Activated T-helper 1 cell treated with anti-CD3 and anti-CD28 coated beads, Interleukin-12 subunit alpha, Interleukin-12 subunit beta, Interleukin-2, Interleukin-4 antibody, amounts not matched to agents 30 ng/mL and 10 ng/mL and 1 ng/mL, durations not matched to agents 14 hours and 24 hours and 36 hours (primary cell): ENCODE data around the gene GRM2. TPM values are rescaled to one million over a fixed set of nuclear protein-coding genes. Genes with fewer than 3 reads are reported as not detected.
A peak's percentile ranks its signal among the peaks of the same experiment; 100 is the strongest.

Experiments used
- DNase-seq: peaks from one replicate; pipeline ENCODE4 v3.0.0; 2021; ENCODE audit warnings: low spot score
- H3K27ac Mint-ChIP-seq: one replicate; pipeline ENCODE4 v1.8.0; 2021; ENCODE audit warnings: mild to moderate bottlenecking, mixed read lengths
- H3K27me3 Mint-ChIP-seq: one replicate; pipeline ENCODE4 v1.8.0; 2022; ENCODE audit warnings: mild to moderate bottlenecking, moderate library complexity, mixed read lengths; ENCODE audit not compliant: insufficient read depth
- H3K36me3 Mint-ChIP-seq: one replicate; pipeline ENCODE4 v1.8.0; 2021; ENCODE audit warnings: low read depth, mixed read lengths
- H3K4me1 Mint-ChIP-seq: one replicate; pipeline ENCODE4 v1.8.0; 2021; ENCODE audit warnings: low read depth, mixed read lengths
- H3K4me3 Mint-ChIP-seq: one replicate; pipeline ENCODE4 v1.8.0; 2021; ENCODE audit warnings: mild to moderate bottlenecking, moderate library complexity, mixed read lengths
- H3K9me3 Mint-ChIP-seq: one replicate; pipeline ENCODE4 v1.8.0; 2021; ENCODE audit warnings: mixed read lengths
- intact Hi-C: fragments of 100-400 bp; cut with micrococcal nuclease; formaldehyde crosslinking; loops from one replicate; pipeline ENCODE4 v1.15.1; 2024
- total RNA-seq: library from RNA; stranded (reverse); gene quantifications from 2 replicates; pipeline ENCODE4 v1.2.3, GENCODE V29; 2022

Gene GRM2
- total RNA-seq, result 0.96 and 1.0 TPM in 2 replicates

DNA sequence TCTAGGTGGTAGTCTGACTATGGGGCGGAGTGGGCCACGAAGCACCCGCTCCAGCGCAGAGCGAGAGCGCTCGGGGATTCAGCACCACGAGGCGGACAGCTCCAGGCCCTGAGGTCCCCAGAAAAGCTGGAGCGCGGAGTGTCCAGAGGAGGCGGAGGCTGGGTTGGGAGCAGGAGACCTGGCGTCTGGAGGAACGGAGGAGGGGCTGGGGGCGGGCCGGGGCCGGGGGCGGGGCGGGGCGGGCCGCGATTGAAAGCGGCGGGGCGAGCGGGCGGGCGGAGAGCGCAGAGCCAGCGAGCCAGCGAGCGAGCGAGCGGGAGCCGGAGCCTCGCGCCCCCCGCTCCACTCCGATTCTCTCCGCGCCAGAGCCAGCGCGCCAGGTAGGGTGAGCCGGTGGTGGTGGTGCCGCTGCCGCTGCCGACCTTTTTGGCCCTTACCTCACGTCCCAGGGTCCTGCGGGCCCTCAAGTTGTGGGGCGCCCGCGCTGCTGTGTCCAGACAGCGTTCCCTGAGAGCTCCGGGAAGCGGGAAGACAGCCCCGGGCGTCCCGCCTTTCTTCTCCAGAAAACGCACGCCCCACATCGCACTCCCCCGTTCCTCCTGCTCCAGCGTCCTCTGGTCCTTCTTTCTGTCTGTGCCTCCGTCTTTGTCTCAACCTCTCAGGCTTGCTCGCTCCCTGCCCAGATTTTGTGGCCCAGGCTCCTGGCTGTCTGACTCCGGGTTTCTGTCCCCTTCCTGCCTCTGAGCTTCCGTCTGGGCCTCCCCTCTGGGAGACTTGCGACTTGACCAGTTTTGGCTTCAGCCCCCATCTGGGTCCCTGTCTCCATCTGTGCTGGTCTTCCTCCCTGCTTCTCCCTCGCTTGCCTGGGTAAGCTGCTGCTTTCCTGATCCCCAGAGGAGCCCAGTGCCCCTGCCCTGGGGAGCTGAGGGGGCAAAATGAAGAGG lies at the start of gene GRM2:
Gene GRM2, plus strand, starts transcription at position 281 of the 944 bp plus-strand sequence. CDS start 1,916 bp downstream, outside the sequence.
- peaks cover 8% of the 10 kb centered on the region for H3K4me1 Mint-ChIP-seq
- H3K36me3 Mint-ChIP-seq, result peaks cover 10% of the 10 kb centered on the region
- no peak for DNase-seq
- no peaks in the 10 kb centered on the region for H3K9me3 Mint-ChIP-seq
- H3K4me3 Mint-ChIP-seq, result no peak within 1 kb of the TSS
- H3K27ac Mint-ChIP-seq, result no peak within 1 kb of the TSS
- H3K27me3 Mint-ChIP-seq, result peaks cover 4% of the 10 kb centered on the region
- intact Hi-C loops, result no loop called here

DNA sequence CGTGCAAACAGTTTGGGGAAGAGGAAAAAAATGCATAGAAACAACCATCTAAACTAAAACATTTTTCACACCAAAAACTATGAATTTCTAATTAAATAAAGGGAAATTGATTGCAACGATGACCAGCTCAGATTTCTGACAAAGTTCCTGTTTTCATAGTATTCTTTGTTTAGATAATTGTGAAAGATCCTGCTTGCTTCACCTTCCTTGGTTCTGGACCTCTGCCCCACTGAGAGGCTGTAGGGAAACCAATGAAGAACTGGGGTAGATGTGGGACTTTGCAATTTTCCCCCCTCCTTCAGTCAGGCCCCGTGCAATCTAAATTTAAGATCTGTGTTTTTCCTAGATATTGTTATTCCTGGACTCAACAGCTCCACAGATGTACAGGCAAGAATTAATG lies 49.6 kb upstream of the GRM2 start:
- peaks cover 8% of the 10 kb centered on the region for H3K9me3 Mint-ChIP-seq
- no peaks in the 10 kb centered on the region for H3K4me1 Mint-ChIP-seq
- no peaks in the 10 kb centered on the region for H3K27me3 Mint-ChIP-seq
- H3K27ac Mint-ChIP-seq, result no peak overlapping the region
- H3K36me3 Mint-ChIP-seq, result peaks cover 38% of the 10 kb centered on the region
- intact Hi-C loops, result no loop called here
- no peak for DNase-seq
- no peak overlapping the region for H3K4me3 Mint-ChIP-seq

DNA sequence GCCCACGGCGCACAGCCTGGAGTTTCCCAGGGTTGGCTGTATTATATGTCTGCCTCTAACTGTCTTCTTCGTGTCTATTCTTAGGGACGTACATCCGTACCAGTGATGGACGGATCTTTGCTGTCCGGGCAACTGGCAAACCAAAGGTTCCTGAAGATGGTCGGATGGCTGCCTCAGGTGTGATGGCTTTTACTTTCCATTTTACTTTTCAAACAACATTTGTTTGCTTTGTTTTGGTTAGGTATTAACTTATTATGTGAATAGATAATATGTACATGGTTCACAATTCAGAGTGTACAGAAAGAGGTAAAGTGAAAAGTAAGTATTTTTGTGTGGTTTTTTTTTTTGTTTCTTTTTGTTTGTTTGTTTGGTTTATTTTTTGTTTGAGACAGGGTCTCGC lies 46.9 kb upstream of the GRM2 start:
- intact Hi-C loops, result no loop called here
- no peak overlapping the region for H3K27ac Mint-ChIP-seq

DNA sequence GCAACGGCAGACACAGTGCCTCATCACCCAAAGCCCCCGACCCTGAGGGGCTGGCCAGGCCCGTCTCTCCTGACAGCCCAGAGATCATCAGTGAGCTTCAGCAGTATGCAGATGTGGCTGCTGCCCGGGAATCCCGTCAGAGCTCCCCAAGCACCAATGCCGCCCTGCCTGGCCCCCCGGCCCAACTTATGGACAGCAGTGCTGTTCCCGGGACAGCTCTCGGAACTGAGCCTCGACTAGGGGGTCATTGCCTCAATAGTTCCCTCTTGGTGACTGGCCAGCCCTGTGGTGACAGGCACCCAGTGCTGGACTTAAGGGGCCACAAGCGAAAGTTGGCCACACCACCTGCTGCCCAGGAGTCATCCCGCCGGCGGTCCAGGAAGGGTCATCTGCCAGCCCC lies 44.4 kb upstream of the GRM2 start:
- Mint-ChIP-seq H3K4me3 (no peak overlapping the region), H3K4me1 (no peaks in the 10 kb centered on the region), H3K27ac (no peak overlapping the region), H3K9me3 (no peaks in the 10 kb centered on the region), H3K36me3 (peaks cover 21% of the 10 kb centered on the region), H3K27me3 (no peaks in the 10 kb centered on the region)
- intact Hi-C loops, result no loop called here
- no peak for DNase-seq

More for the DNA sequence above, 46.9 kb upstream of the GRM2 start:
- DNase-seq, result no peak
- Mint-ChIP-seq H3K4me1 (no peaks in the 10 kb centered on the region), H3K9me3 (no peaks in the 10 kb centered on the region), H3K36me3 (peaks cover 30% of the 10 kb centered on the region), H3K4me3 (no peak overlapping the region), H3K27me3 (no peaks in the 10 kb centered on the region)

DNA sequence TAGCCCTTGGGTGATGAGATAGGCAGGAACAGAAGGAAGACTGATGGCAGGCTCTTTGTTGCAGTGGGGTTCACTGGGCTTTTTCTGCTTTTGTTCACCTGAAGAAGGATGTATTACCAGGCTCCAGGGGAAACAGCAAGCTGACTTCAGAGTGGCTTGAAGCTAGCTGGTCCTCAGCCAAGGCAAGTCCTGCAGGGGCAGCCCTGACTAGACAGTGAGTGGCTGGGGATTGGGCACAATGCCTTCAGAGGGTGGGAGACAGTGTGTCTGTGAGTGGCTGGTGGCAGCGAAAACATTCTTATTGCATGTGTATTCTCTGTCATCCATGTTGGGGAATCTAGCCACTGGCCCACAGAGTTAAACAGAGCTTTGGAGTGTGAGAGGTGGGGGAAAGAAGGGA lies 38.1 kb upstream of the GRM2 start:
- peaks cover 41% of the 10 kb centered on the region for H3K4me1 Mint-ChIP-seq

DNA sequence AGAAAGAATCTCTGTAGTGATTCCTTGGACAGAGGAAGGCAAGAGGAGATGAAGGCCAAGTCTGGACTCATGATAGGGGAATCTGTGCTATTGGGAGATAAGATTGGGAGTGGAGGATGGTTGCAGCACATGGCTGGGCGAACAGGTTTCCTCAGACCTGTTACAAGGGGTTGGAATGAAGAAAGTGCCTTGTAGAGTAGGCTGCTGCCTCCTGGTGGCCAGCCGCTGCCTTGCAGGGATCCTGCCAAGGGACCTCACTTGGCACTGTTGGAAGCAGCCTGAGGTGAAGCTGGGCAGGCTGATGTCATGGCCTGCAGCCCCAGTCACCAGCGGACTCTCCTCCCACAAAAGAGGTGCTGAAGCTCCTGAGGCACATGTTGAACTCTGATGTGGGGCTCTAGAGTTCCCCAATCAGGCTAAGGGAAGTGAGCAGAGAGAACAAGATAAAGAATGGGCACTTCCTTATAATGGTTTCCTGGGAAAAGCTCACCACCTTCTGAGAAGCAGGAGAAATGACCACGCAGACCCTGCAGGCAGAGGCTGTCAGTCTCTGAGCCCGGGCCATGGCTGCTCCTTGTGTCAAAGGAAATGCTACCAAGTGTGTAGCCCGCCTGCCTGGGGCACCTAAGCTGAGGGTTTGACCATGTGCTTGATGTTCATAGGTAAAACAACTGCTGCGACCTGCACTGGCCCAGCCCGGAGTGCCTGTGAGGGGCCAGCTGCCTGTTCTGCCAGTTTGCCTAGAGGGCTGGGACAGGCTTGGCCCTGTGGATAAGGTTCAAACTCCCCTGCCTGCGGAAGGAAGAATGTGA lies 37.4 kb upstream of the GRM2 start:
- intact Hi-C loops, result loop anchor here (1.0 to 5.0 kb wide), 8 partner anchors 27 to 1097 kb away; partner anchors contain the start of genes DUSP7, MAPKAPK3, PARP3 and WDR82
- Mint-ChIP-seq H3K9me3 (no peaks in the 10 kb centered on the region), H3K36me3 (no peaks in the 10 kb centered on the region), H3K27ac (peak overlapping the region; percentile 80), H3K4me3 (peak overlapping the region; percentile 78), H3K4me1 (peaks cover 48% of the 10 kb centered on the region), H3K27me3 (no peaks in the 10 kb centered on the region)
- DNase-seq, result peak; percentile 75

More for the DNA sequence above, 38.1 kb upstream of the GRM2 start:
- no peak for DNase-seq
- no peaks in the 10 kb centered on the region for H3K36me3 Mint-ChIP-seq
- peak overlapping the region; percentile 22 for H3K27ac Mint-ChIP-seq
- intact Hi-C loops, result loop anchor here (1.0 kb wide), 3 partner anchors 26 to 1096 kb away; no protein-coding TSS in a partner anchor
- no peaks in the 10 kb centered on the region for H3K27me3 Mint-ChIP-seq
- H3K4me3 Mint-ChIP-seq, result no peak overlapping the region
- no peaks in the 10 kb centered on the region for H3K9me3 Mint-ChIP-seq

DNA sequence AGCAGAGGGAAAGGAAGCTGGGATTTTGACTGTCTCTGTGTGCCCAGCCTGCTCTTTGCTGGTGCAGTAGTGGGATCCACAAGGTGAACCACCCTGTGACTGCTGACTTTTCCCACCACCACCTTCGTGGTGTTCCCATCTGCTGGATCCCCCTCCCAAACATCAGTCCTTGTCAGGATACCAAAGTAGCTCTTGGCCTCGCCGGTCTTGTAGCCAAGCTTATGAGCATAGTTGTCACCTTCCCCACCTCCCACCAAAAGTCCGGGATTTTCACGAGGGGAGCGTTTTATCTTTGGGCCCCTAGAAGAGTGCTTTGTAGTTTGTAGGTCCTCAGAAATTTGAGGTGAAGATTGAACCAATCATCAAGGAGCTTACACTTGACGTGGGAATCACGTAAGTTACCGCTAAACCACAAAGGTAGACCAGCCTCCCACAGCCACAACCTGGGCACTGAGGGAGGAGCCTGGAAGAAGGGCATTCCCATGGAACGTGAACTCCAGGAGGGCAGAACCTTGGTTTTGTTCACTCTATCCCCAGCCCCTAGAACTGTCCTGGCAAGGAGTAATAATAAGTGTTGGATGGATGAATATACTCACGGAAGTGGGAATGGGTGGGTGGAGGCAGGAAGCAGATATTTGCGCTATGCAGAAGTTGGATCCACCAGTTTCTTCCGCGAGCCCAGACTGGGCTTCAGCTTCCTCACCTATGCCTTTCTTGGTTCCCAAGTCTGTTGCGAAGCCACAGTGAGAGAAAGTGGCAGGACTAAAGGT lies 36.6 kb upstream of the GRM2 start:
- H3K9me3 Mint-ChIP-seq, result no peaks in the 10 kb centered on the region
- peak; percentile 32 for DNase-seq
- H3K36me3 Mint-ChIP-seq, result peaks cover 4% of the 10 kb centered on the region
- intact Hi-C loops, result loop anchor here (2.0 to 5.0 kb wide), 5 partner anchors 39 to 1053 kb away; partner anchors contain the start of genes DUSP7, MAPKAPK3, PARP3 and WDR82
- H3K4me1 Mint-ChIP-seq, result peaks cover 56% of the 10 kb centered on the region
- H3K27me3 Mint-ChIP-seq, result no peaks in the 10 kb centered on the region
- H3K27ac Mint-ChIP-seq, result peak overlapping the region; percentile 80
- H3K4me3 Mint-ChIP-seq, result peak overlapping the region; percentile 76

DNA sequence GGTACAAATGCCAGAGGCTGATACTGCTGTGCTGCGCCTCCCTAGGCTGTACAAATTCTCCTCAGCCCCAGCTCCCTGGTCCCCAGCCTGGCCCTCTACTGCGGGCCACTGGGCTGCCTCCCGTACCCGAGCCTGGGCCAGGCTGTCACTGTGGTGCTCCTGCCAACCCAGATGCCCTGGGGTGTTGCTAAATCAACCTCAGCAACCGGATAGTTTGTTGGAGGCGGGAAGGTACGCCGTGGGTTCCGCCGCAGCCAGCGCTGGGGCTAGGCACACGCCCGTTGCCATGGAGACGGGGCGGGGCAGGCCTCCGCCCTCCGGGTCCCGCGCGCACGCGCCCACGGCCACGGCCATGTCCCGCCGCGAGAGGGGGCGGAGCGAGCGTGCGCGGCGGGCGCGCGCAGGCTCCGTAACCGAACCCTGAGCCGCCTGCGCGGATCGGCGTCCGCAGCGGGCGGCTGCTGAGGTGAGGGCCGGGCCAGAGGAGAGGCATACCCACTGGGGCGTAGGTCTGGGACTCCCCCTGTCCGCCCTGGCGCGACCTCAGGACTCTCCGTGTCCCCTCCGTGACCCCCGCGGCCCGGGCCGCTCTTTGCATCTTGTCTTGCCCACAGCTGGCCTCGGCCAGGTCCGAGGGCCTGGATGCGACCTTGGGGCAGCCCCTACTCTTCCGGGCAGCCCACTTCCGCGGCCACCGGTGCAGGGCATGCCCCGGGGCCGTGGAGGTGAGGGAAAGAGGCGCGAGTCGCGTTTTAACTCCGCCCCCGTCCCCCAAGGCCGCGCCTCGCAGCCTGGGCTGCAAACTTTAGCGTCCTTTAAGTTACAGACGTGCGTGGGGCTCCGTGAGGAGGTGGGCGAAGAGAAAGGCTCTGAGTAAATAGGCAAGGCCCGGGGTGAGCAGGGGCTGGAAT lies 35.8 kb upstream of the GRM2 start, which contains the start of gene TEX264:
Gene TEX264, plus strand, starts transcription at position 430 of the 911 bp plus-strand sequence. CDS start 3,053 bp downstream, outside the sequence.
- peaks cover 65% of the 10 kb centered on the region for H3K4me1 Mint-ChIP-seq
- no peaks in the 10 kb centered on the region for H3K9me3 Mint-ChIP-seq
- no peaks in the 10 kb centered on the region for H3K27me3 Mint-ChIP-seq
- peak within 1 kb of the TSS; percentile 86 for H3K4me3 Mint-ChIP-seq
- H3K27ac Mint-ChIP-seq, result peak within 1 kb of the TSS; percentile 87
- intact Hi-C loops, result loop anchor here (1.0 to 5.0 kb wide), 8 partner anchors 11 to 1054 kb away; partner anchors contain the start of genes DUSP7, MANF, MAPKAPK3 and PARP3
- peak; percentile 95 for DNase-seq
- H3K36me3 Mint-ChIP-seq, result peaks cover 11% of the 10 kb centered on the region

DNA sequence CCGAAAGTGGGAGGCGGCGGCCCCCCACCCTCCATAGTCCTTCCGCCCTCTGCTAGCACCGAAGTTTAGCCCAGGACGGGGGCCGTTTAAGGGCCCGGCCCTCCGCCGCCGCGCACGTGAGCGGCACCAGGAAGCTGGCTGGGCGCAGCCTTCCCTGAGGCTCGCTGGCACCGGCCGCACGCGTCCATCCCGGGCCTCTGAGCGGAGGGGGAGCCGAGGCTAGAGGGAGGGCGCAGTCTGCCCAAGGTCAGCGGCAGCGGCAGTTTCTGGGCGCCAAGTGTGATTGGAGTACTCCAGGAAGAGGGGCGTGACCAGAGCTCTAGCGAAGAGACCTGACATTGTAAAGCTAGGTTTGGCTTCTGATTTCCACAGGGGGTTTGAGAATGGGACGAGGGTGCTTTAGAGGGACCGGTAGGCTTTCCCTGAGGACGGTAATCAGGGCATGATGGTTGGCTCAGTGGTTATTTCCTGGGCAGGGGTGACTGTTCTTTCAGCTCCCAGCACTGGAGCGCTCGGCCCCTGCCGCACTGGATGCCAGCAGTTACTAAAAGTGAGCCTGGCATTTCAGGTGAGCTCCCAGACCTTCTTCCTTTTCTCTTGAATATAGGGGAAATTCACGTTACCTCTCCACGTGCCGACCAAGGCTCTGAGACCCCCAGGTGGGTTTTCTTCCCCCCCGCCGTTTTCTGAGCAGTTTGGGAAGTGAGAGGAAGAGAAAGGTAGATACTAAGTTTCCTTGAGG lies 35.0 kb upstream of the GRM2 start:
- peaks cover 73% of the 10 kb centered on the region for H3K4me1 Mint-ChIP-seq
- intact Hi-C loops, result loop anchor here (1.0 to 5.0 kb wide), 8 partner anchors 10 to 1055 kb away; partner anchors contain the start of genes DUSP7, MANF, MAPKAPK3 and PARP3
- H3K36me3 Mint-ChIP-seq, result peaks cover 16% of the 10 kb centered on the region
- H3K27ac Mint-ChIP-seq, result peak overlapping the region; percentile 87
- peak overlapping the region; percentile 86 for H3K4me3 Mint-ChIP-seq
- H3K27me3 Mint-ChIP-seq, result no peaks in the 10 kb centered on the region
- peak; percentile 58 for DNase-seq
- no peaks in the 10 kb centered on the region for H3K9me3 Mint-ChIP-seq

DNA sequence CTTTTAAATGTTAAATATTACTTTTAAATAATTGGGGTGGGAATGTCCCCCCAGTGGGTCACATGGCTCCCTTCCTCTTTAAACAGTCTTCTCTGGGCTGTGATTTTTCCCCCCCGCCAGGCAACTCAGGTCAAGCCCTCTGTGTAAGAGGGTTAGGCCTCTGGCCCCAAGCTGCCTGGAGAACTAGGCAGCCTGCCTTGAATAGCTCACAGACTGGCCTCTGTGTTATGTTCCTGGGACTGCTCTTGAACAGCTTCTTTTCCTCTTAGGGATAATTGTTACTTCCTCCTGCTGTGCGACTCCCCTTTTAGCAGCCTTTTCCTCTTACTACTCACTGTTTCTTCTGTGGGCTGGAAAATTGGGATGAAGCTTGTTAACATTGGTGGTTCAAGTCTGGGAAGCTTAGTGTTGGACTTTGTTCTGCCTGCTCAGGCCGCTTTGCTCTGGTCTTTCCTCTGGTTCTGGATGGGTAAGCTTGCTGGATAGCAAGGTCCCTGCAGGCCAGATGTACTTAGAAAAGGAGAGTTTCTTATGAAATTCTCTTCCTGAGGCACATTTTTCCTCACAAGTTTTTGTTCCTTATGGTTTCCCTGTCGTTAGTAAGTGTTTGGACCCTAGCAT lies 33.6 kb upstream of the GRM2 start:
- Mint-ChIP-seq H3K4me1 (peaks cover 84% of the 10 kb centered on the region), H3K36me3 (peaks cover 19% of the 10 kb centered on the region), H3K9me3 (no peaks in the 10 kb centered on the region), H3K27me3 (no peaks in the 10 kb centered on the region), H3K4me3 (peak overlapping the region; percentile 76), H3K27ac (peak overlapping the region; percentile 77)
- intact Hi-C loops, result loop anchor here (5.0 kb wide), 1 partner anchor 384 kb away; the partner anchor contains the start of gene DUSP7
- DNase-seq, result no peak
